ENCODE data around the gene ABLIM3.
A peak's percentile ranks its signal among the peaks of the same experiment; 100 is the strongest.

ABLIM3 gene

GRCh38 chr5:149133795-149134777, 7.2 kb upstream of the ABLIM3 start:
- no peak for DNase-seq

- DNase-seq: no peak
Measured at GRCh38 chr5:149134778-149135500, 6.4 kb upstream of the ABLIM3 start.

DNA sequence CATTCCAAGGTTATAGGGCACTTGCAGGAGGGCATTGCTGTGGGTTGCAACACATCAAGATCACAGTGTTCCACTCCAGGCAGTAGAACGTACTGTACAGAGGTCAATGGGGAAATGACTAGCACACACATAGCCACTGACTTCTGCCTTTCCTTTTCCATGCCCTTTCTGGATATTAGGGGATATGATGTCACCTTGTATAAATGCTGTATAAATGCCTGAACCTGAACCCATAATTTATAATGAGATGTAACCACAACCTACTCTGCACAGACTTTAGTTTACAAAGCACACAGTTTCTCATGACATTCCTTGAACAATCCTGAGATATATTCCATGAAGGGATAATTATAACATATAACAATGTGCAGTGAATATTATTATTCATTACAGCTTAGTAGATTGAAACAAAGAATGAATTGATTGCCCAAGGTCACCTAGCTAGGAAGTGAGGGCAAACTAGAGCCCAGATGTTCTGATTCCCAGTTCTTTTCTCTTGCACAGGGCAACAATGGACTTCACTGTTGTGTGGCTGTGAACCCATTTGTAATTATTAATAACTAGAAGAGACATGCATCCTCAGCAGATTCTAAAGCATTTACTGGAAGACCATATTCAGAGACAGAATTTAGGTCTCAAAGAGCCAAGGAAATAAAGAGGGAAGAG, 5.6 kb upstream of the ABLIM3 start:
- no peak for DNase-seq

DNA sequence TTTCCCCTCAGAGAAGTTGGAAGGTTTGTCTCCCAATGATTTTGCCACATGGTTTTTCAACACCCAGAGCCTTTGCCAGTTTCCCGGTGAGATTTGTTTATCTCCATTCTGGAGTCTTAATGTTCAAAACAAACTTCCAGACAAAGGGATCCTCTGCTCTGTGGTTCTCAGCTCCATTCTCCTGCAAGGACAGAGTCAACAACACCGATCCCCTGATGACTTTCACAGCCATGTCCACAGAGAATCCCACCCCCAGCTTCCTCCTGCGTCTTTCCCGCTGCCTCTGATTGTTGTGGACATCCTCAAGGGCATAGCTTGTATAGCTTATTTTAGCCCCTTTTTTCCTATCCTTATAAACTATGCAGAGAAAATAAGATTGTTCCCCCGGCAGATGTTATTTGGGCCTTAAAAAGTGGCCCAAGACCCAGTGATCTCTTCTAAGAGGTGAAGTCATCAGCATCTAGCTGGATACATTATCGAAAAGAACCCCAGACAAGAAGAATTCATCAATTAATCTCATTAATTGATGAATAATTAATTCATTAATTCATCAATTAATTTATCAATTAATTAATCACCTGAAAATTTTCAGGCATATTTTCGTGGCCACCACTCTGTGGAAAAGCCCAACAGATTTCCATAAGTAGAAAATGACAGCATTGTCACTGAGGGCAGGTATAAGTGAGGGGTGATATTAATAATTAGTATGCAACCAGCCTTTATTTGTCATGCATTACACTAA, 2.9 kb upstream of the ABLIM3 start:
- no peak for DNase-seq

DNA sequence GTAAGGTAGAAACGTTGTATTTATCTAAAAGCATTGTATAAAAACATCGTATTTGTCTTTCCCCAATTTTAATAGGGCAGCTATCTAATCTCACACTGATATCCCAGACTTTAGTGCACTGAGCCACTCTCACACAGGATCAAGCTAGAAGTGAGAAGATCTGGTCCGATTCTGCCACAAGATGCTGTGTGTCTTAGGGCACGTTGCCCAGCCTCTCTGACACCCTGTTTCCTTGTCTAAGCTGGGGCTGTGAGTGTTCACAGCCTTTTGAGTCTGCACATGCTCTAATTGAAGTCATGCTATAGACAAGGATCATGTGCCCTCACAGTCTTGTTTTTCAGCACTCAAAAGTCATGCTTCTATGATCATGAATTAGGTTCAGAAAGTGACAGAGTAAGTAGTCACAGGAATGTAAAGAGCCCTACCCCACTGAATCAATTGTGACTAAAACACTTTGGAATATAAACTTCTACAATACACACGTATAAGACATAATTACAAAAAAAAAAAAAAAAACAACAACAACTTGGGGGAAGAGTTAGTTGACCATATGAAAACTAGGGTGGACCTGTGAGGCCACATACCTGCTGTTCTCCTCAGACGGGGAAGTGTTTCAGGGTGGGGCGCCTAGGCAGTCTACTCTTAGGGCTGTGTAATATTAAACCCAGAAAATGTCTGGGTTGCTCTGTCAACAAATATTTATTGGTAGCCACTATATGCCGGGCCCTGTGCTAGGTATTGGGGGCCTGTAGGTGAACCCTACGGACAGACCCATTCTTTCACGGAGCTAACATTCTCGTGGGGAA, 893 bp upstream of the ABLIM3 start:
- no peak for DNase-seq

DNA sequence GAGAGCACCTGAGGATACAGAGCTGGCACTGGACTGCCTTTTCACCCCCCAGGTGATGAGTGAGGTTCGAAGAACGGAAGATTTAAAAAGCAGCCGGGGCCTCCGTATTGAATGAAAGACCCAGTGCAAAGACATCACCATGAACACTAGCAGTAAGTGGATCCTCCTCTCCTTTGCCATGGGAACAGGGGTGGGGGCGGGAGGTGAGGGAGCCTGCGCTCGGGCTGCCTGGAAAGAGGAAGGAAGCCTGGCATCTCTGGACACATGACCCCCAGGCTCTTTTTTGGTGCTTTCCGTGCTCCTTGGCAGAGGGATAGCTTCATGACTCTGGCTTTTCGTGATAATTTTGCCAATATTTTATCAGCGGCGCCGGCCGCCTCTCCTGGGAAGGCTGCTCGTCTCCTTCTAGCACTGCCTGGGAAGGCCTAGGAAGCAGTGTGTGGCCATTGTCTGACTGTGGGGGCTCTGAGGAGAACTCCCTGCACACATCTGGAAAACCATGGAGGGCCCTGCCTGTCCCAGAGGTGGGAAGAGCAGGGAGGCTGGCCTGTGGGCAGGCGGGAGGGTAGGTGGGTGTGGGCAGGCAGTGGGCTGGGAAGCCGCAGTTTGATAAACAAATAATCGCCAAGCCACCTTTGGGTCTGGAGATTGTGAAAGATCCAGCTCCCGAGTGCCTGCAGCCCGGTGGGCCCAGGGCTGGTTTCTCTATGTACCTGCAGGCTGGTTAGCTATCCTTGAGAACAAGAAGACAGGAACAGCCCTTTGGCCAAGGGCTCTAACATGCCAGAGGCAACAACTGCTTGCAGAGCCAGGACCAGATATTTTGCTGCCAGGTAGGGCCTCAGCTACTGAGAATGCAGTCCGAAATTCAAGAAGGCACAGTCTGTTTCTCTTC, 911 bp downstream of the ABLIM3 start:
- peak; percentile 15 for DNase-seq

DNA sequence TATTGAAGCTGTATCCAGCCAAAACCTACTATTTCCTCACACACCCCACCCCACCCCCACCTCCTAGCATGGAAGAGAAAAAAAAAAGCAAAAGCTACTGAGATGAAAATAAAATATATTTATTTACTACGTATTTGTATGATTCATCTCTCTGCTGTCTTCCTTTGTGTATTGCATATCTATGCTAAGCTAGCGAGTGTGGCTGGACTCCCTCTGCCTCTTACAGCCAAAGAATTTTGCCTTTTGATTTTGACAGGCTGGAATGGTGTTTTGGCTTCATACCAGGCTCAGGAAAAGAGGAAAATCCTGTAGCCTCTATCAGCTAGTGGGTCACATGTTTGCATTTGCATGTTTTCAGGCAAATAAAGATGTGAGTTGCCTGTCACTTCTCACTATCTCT, 2.2 kb downstream of the ABLIM3 start:
- no peak for DNase-seq

- DNase-seq: no peak
Measured at GRCh38 chr5:149144637-149145036, 3.3 kb downstream of the ABLIM3 start.

DNA sequence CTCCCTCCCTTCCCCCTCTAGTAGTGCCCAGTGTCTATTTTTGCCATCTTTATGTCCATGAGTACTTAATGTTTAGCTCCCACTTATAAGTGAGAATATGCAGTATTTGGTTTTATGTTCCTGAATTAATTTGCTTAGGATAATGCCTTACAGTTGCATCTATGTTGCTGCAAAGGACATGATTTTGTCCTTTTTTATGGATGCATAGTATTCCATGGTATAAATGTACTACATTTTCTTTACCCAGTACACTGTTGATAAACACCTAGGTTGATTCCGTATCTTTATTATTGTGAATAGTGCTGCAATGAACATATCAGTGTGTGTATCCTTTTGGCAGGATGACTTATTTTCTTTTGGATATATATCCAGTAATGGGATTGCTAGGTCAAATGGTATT, 3.8 kb downstream of the ABLIM3 start:
- DNase-seq: no peak

GRCh38 chr5:149147676-149148075, 6.4 kb downstream of the ABLIM3 start:
- no peak for DNase-seq

- DNase-seq: no peak
Measured at GRCh38 chr5:149149942-149150341, 8.6 kb downstream of the ABLIM3 start.

- DNase-seq: peak; percentile 71
Measured at GRCh38 chr5:149150457-149150856, 9.2 kb downstream of the ABLIM3 start.

DNA sequence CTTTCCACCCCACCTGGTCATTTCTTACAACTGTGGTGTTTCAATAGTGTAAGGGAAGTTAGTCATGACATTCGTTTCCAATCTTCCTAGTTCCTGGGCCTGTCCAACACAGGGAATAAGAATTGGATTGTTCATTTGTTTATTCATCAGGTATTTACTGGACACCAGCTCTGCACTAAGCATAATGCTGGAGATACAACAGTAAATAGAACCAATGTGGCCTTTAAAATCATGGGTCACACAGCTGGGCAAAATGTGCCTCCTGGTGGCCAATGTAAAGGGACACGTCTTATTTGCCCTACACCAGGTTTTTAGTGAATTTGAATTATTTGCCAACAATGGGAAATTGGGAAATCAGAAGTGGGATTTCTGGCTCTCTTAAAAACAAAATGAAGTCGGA, 10.4 kb downstream of the ABLIM3 start:
- DNase-seq: peak; percentile 43

DNA sequence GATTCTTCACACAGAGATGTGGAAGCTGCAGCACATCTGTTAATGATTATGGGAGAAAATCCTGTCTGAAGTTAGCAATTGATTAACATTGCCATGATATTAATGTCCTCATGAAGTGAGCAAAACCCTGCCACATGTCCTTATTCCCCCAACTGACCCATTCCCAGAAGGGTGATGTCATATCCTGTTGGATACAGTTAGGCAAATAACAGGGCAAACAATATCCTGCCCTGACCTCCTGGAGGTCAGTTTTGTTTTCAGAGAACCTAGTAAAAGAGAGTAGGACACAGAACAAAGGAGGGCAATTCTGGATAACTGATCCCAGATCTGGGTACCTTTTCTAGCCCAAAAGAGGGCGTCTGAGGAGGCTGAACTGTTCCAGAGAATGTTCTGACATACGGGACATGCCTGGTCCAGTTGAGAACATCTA, 11.0 kb downstream of the ABLIM3 start:
- DNase-seq: no peak

- DNase-seq: no peak
Measured at GRCh38 chr5:149153193-149153750, 12.0 kb downstream of the ABLIM3 start.

- DNase-seq: peak; percentile 17
Measured at GRCh38 chr5:149153751-149154610, 12.7 kb downstream of the ABLIM3 start.

DNA sequence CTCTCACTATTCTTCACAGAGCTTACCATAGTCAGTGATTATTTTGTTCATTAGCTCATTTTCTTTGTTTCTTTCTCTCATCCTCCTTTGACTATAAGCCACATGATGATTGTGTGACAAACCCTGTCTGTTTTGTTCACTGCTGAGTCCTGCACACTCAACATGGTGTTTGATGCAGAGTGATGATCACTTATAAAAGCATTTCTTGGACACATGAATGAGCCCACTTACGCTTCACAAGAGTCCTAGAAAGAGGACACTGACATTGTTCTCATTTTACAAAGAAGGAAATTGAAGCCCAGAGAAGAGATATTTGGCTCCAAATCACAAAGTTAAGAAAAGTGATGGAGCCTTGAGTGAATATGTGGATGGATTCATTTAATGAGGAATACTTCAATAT, 13.4 kb downstream of the ABLIM3 start:
- DNase-seq: no peak

- DNase-seq: no peak
Measured at GRCh38 chr5:149156435-149157083, 15.3 kb downstream of the ABLIM3 start.

GRCh38 chr5:149157330-149157729, 16.0 kb downstream of the ABLIM3 start:
- DNase-seq: no peak

Data from hematopoietic multipotent progenitor cell treated with erythropoietin and hydrocortisone succinate and interleukin-3 and kit ligand, for 4 days (in vitro differentiated cells).